Erythroblast (primary cell): ENCODE measurements around the gene TRIM14.

Experiments used
- GATA1 ChIP-seq: IDR thresholded peaks from 2 replicates; pipeline ENCODE4 v1.6.1; 2011; ENCODE audit warnings: low read depth, mild to moderate bottlenecking, control low read depth, low read length, moderate library complexity
- POLR2A ChIP-seq: IDR thresholded peaks from 2 replicates; pipeline ENCODE4 v1.6.1; 2011; ENCODE audit warnings: mild to moderate bottlenecking, low read length

- no peak for TF ChIP-seq POLR2A
- no peak for TF ChIP-seq GATA1
Observed at GRCh38 chr9:98081477-98082219, 37.4 kb downstream of the TRIM14 start.
